ENCODE measurements around the gene ANKH. TPM values are rescaled to one million over a fixed set of nuclear protein-coding genes. Genes with fewer than 3 reads are reported as not detected.

The ANKH gene
- total RNA-seq, 1 donor from 2014 or later = 30.9 TPM

- Histone ChIP-seq H3K36me3 (no peaks in the 10 kb centered on the region), H3K27ac (no peak overlapping the region), H3K27me3 (no peaks in the 10 kb centered on the region), H3K9me3 (no peaks in the 10 kb centered on the region), H3K4me3 (no peak overlapping the region), H3K4me1 (no peaks in the 10 kb centered on the region)
- DNase-seq (ENCODE audit: extremely low spot score in 2 of 2) = no peak
- TF ChIP-seq POLR2AphosphoS5 (IDR thresholded peaks at IDR 0.05; ENCODE audit: insufficient read depth in 1 of 2, low read depth in 1 of 2) = no peak
- TF ChIP-seq POLR2A (IDR thresholded peaks at IDR 0.05) = no peak
- intact Hi-C loops (cut with DNase I) = no loop called here
These were observed 19.3 kb upstream of the ANKH start for GRCh38 chr5:14890846-14891245.

GRCh38 chr5:14884062-14884612 lies 12.6 kb upstream of the ANKH start:
- DNase-seq (ENCODE audit: extremely low spot score in 2 of 2) = no peak
- H3K27ac ChIP-seq = no peak overlapping the region
- no peaks in the 10 kb centered on the region for H3K9me3 ChIP-seq
- no peak overlapping the region for H3K4me3 ChIP-seq
- H3K4me1 ChIP-seq = no peaks in the 10 kb centered on the region
- no peak for TF ChIP-seq POLR2A (IDR thresholded peaks at IDR 0.05)
- TF ChIP-seq POLR2AphosphoS5 (IDR thresholded peaks at IDR 0.05; ENCODE audit: insufficient read depth in 1 of 2, low read depth in 1 of 2) = no peak
- TF ChIP-seq CTCF (IDR thresholded peaks at IDR 0.05) = no peak
- intact Hi-C loops (cut with DNase I) = no loop called here
- H3K36me3 ChIP-seq = no peaks in the 10 kb centered on the region
- no peaks in the 10 kb centered on the region for H3K27me3 ChIP-seq

GRCh38 chr5:14882658-14883580 lies 11.3 kb upstream of the ANKH start:
- Histone ChIP-seq H3K27ac (no peak overlapping the region), H3K4me1 (no peaks in the 10 kb centered on the region), H3K9me3 (no peaks in the 10 kb centered on the region), H3K4me3 (no peak overlapping the region), H3K27me3 (no peaks in the 10 kb centered on the region), H3K36me3 (no peaks in the 10 kb centered on the region)
- intact Hi-C loops (cut with DNase I) = no loop called here
- DNase-seq (ENCODE audit: extremely low spot score in 2 of 2) = no peak
- no peak for TF ChIP-seq POLR2A (IDR thresholded peaks at IDR 0.05)
- TF ChIP-seq POLR2AphosphoS5 (IDR thresholded peaks at IDR 0.05; ENCODE audit: insufficient read depth in 1 of 2, low read depth in 1 of 2) = no peak
- TF ChIP-seq CTCF (IDR thresholded peaks at IDR 0.05) = no peak

GRCh38 chr5:14881826-14882225 lies 10.2 kb upstream of the ANKH start:
- Histone ChIP-seq H3K27ac (no peak overlapping the region), H3K9me3 (no peaks in the 10 kb centered on the region), H3K27me3 (no peaks in the 10 kb centered on the region), H3K36me3 (no peaks in the 10 kb centered on the region), H3K4me1 (no peaks in the 10 kb centered on the region), H3K4me3 (no peak overlapping the region)
- intact Hi-C loops (cut with DNase I) = no loop called here
- no peak for TF ChIP-seq POLR2A (IDR thresholded peaks at IDR 0.05)
- no peak for TF ChIP-seq CTCF (IDR thresholded peaks at IDR 0.05)
- no peak for TF ChIP-seq POLR2AphosphoS5 (IDR thresholded peaks at IDR 0.05; ENCODE audit: insufficient read depth in 1 of 2, low read depth in 1 of 2)
- DNase-seq (ENCODE audit: extremely low spot score in 2 of 2) = no peak

- intact Hi-C loops (cut with DNase I) = no loop called here
- TF ChIP-seq POLR2A (IDR thresholded peaks at IDR 0.05) = no peak
- TF ChIP-seq CTCF (IDR thresholded peaks at IDR 0.05) = no peak
- TF ChIP-seq POLR2AphosphoS5 (IDR thresholded peaks at IDR 0.05; ENCODE audit: insufficient read depth in 1 of 2, low read depth in 1 of 2) = no peak
- Histone ChIP-seq H3K27ac (no peak overlapping the region), H3K36me3 (no peaks in the 10 kb centered on the region), H3K9me3 (no peaks in the 10 kb centered on the region), H3K4me1 (no peaks in the 10 kb centered on the region), H3K27me3 (no peaks in the 10 kb centered on the region), H3K4me3 (no peak overlapping the region)
- no peak for DNase-seq (ENCODE audit: extremely low spot score in 2 of 2)
These were observed 9.1 kb upstream of the ANKH start for GRCh38 chr5:14880688-14881087.
